Lower lobe of right lung (tissue), 2 donors: ENCODE measurements around the gene IQCC. TPM values are rescaled to one million over a fixed set of nuclear protein-coding genes. Genes with fewer than 3 reads are reported as not detected.

ENCODE experiments used
- ATAC-seq, 2 donors: fragments of 200-7000 bp; cut with Tn5 transposase; one replicate each; pipeline ENCODE4 v1.9.1; 2020 to 2022; ENCODE audit warnings: mild to moderate bottlenecking in 2 of 2, moderate library complexity in 2 of 2
- DNase-seq: peaks from one replicate; pipeline ENCODE4 v3.0.0-alpha.2; 2020
- H3K27ac ChIP-seq: fragments of 200-600 bp; one replicate; pipeline ENCODE4 v1.8.0; 2022
- H3K27me3 ChIP-seq: fragments of 200-600 bp; one replicate; pipeline ENCODE4 v1.8.0; 2022; ENCODE audit warnings: low read depth
- H3K36me3 ChIP-seq: fragments of 200-600 bp; one replicate; pipeline ENCODE4 v1.8.0; 2022; ENCODE audit warnings: mild to moderate bottlenecking
- H3K4me1 ChIP-seq: fragments of 200-600 bp; one replicate; pipeline ENCODE4 v1.8.0; 2022
- H3K4me3 ChIP-seq: fragments of 200-600 bp; one replicate; pipeline ENCODE4 v1.8.0; 2022; ENCODE audit warnings: mild to moderate bottlenecking
- H3K9me3 ChIP-seq: fragments of 200-600 bp; one replicate; pipeline ENCODE4 v1.8.0; 2022
- CTCF ChIP-seq: fragments of 200-600 bp; IDR thresholded peaks from one replicate; pipeline ENCODE4 v1.8.0; 2022; ENCODE audit warnings: antibody characterized with exemption, mild to moderate bottlenecking
- intact Hi-C: fragments of 100-400 bp; cut with DNase I; formaldehyde crosslinking; loops from one replicate; pipeline ENCODE4 v1.11.0; 2022
- total RNA-seq: library from RNA; stranded (reverse); fragmentation: NEBNext Ultra II Directional; extraction: Animal tissue kit (Norgen Biotek cat#: 25700); gene quantifications from one replicate; pipeline ENCODE4 v1.2.1, GENCODE V29; 2021
- donor health status: DM: no; HTN: yes; CAD: no; lungs with severe emphysema.

Gene IQCC
- total RNA-seq, 1 donor from 2014 or later: 2.0 TPM

DNA sequence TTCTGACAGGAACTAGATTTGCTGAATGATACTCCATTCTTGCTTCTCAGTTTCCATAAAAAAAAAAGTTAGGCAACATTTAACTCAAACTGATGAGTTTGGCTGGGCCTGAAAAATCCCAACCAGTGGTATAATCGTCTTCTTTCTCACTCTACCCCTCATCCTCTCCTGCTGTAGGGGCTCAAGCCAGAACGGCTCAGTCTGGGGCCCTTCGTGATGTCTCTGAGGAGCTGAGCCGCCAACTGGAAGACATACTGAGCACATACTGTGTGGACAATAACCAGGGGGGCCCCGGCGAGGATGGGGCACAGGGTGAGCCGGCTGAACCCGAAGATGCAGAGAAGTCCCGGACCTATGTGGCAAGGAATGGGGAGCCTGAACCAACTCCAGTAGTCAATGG is 24.4 kb upstream of the IQCC start:
- Histone ChIP-seq H3K9me3 (no peaks in the 10 kb centered on the region), H3K4me3 (peak overlapping the region; percentile 76), H3K27me3 (no peaks in the 10 kb centered on the region), H3K36me3 (peaks cover 48% of the 10 kb centered on the region), H3K4me1 (peaks cover 53% of the 10 kb centered on the region), H3K27ac (peak overlapping the region; percentile 85)
- TF ChIP-seq CTCF: no peak
- DNase-seq: no peak
- intact Hi-C loops: no loop called here
- ATAC-seq: no peak

- Histone ChIP-seq H3K4me3 (peak overlapping the region; percentile 76), H3K36me3 (peaks cover 53% of the 10 kb centered on the region), H3K27me3 (no peaks in the 10 kb centered on the region), H3K4me1 (peaks cover 55% of the 10 kb centered on the region), H3K27ac (no peak overlapping the region), H3K9me3 (no peaks in the 10 kb centered on the region)
- ATAC-seq (no peak), DNase-seq (no peak)
- TF ChIP-seq CTCF: no peak
- intact Hi-C loops: no loop called here
Measured at GRCh38 chr1:32181563-32181962, 23.9 kb upstream of the IQCC start.

DNA sequence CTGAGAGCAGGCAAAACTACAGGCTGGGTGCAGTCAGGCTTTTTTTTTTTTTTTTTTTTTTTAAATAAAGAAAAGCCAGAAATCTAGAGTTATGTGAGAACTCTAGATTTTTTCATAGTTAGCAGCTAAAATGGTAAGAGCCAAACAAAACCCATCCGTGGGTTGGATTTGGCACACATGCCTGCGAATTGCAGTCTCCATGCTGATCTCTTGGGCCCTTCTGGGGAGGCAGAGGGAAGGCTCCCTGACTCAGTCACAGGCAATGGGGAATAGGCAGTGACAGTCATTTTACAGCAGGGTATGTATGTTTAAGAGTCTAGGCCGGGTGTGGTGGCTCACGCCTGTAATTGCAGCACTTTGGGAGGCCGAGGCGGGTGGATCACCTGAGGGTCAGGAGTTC is 23.4 kb upstream of the IQCC start:
- Histone ChIP-seq H3K27me3 (no peaks in the 10 kb centered on the region), H3K4me1 (peaks cover 55% of the 10 kb centered on the region), H3K36me3 (peaks cover 58% of the 10 kb centered on the region), H3K9me3 (no peaks in the 10 kb centered on the region), H3K4me3 (peak overlapping the region; percentile 76), H3K27ac (no peak overlapping the region)
- no peak for TF ChIP-seq CTCF
- intact Hi-C loops: no loop called here
- ATAC-seq: no peak
- no peak for DNase-seq

- Histone ChIP-seq H3K4me1 (peaks cover 47% of the 10 kb centered on the region), H3K27ac (no peak overlapping the region), H3K4me3 (no peak overlapping the region), H3K27me3 (no peaks in the 10 kb centered on the region), H3K36me3 (peaks cover 84% of the 10 kb centered on the region), H3K9me3 (no peaks in the 10 kb centered on the region)
- DNase-seq: no peak
- no peak for ATAC-seq
- no peak for TF ChIP-seq CTCF
- intact Hi-C loops: no loop called here
Measured at GRCh38 chr1:32184650-32185049, 20.8 kb upstream of the IQCC start.

DNA sequence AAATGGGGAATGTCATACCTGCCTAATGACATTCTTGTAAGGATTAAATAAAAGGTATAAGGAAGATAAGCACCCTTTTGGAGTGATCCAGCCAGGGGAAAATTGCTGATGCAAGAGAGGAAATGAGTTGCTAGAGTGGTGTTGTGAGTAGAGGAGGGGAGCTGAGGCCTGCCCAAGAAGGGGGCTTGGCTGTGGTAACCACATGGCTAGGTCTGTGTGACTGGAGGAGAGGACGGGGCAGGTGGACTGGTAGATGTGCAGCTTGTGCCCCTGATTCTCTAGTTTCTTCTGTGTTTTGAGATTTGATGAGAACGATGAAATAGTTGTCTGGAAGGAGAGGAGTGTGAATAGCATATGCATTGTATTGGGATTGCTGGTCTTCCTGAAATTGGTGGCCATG is 19.4 kb upstream of the IQCC start:
- DNase-seq (no peak), ATAC-seq (no peak)
- no peaks in the 10 kb centered on the region for H3K9me3 ChIP-seq
- intact Hi-C loops: no loop called here
- peaks cover 41% of the 10 kb centered on the region for H3K4me1 ChIP-seq
- H3K27ac ChIP-seq: no peak overlapping the region
- no peaks in the 10 kb centered on the region for H3K27me3 ChIP-seq
- no peak for TF ChIP-seq CTCF
- H3K36me3 ChIP-seq: peaks cover 98% of the 10 kb centered on the region
- H3K4me3 ChIP-seq: no peak overlapping the region

DNA sequence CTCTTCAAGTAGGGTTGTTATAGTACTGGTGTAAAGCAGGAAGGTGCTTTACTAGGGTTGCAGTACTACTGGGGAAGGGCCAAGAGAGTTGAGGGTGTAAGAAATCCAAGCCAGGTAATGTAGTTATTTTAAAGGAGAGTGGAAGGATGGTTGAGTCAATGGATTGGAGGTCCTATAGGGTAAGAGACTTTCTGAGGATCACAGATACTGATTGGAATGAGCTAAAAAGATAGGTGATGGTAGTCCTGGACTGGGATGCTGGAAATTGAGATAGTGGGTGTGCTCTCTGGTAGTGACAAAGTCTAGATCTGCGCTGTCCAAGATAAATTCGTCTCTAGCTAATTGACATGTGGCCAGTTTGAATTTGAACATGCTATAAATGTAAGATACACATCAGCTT is 19.0 kb upstream of the IQCC start:
- no peak for TF ChIP-seq CTCF
- Histone ChIP-seq H3K27ac (no peak overlapping the region), H3K4me1 (peaks cover 36% of the 10 kb centered on the region), H3K36me3 (peaks cover 100% of the 10 kb centered on the region), H3K27me3 (no peaks in the 10 kb centered on the region), H3K9me3 (no peaks in the 10 kb centered on the region), H3K4me3 (no peak overlapping the region)
- intact Hi-C loops: no loop called here
- DNase-seq: no peak
- no peak for ATAC-seq
